Transverse colon (tissue), 4 donors: ENCODE data around the gene BICDL1. TPM values are rescaled to one million over a fixed set of nuclear protein-coding genes. Genes with fewer than 3 reads are reported as not detected.

Experiments used
- DNase-seq: peaks from one replicate; pipeline ENCODE4 v3.0.0-alpha.2; 2019
- H3K27ac ChIP-seq, 4 donors: fragments of 200-600 bp; sonication (generic); 2 replicates each; pipeline ENCODE4 v1.5.1; 2016 to 2018; ENCODE audit warnings: inconsistent platforms in 4 of 4
- H3K27me3 ChIP-seq: fragments of 200-600 bp; sonication (generic); 2 replicates; pipeline ENCODE4 v1.5.1; 2017; ENCODE audit warnings: inconsistent platforms
- H3K36me3 ChIP-seq, 4 donors: fragments of 200-600 bp; sonication (generic); 2 replicates each; pipeline ENCODE4 v1.5.1; 2017 to 2019; ENCODE audit warnings: inconsistent platforms in 4 of 4
- H3K4me1 ChIP-seq, 4 donors: fragments of 200-600 bp; sonication (generic); 2 replicates each; pipeline ENCODE4 v1.5.1; 2017 to 2020; ENCODE audit warnings: inconsistent platforms in 4 of 4
- H3K4me3 ChIP-seq, 4 donors: fragments of 200-600 bp; sonication (generic); 1 replicate in 1 of 4; 2 replicates in 3 of 4; pipeline versions ENCODE4 v1.5.1 to v1.6.1; 2017 to 2019; ENCODE audit warnings: inconsistent platforms in 4 of 4
- H3K9me3 ChIP-seq, 2 donors: fragments of 200-600 bp; sonication (generic); 2 replicates each; pipeline ENCODE4 v1.5.1; 2017 to 2019; ENCODE audit warnings: inconsistent platforms in 2 of 2
- EP300 ChIP-seq: sonication (generic); formaldehyde crosslinking; IDR thresholded peaks from one replicate; pipeline ENCODE4 v1.6.1; 2017; ENCODE audit warnings: antibody characterized with exemption, low read depth
- POLR2A ChIP-seq: fragments of 450-650 bp; IDR thresholded peaks from one replicate; pipeline ENCODE4 v1.6.1; 2016; ENCODE audit warnings: antibody characterized with exemption, mild to moderate bottlenecking, moderate library complexity
- POLR2AphosphoS5 ChIP-seq, 3 donors: sonication (generic); formaldehyde crosslinking; IDR thresholded peaks; one replicate each; pipeline ENCODE4 v1.6.1; 2016; ENCODE audit warnings: antibody characterized with exemption in 3 of 3
- WGBS, 2 donors: methylation state at CpG; one replicate each; pipeline ENCODE4 v1.1.5; 2018; ENCODE audit warnings: low coverage in 1 of 2; 5-methylcytosine and 5-hydroxymethylcytosine counted together
- in situ Hi-C, 4 donors: fragments of 200-750 bp; cut with MboI; loops; one replicate each; pipeline versions ENCODE4 v1.15.0 to v1.15.1; 2017; ENCODE audit warnings: low sequenced_read_pairs in 3 of 4, low pct_ligation_motif_present in 1 of 4, low pct_unique_long_range_greater_than_20kb in 1 of 4
- intact Hi-C: fragments of 100-400 bp; cut with DNase I; formaldehyde crosslinking; loops from one replicate; pipeline ENCODE4 v1.15.1; 2023; ENCODE audit warnings: low total_unique reads
- total RNA-seq, 4 donors: library from RNA; depleted of rRNA; stranded (reverse); fragments of >200 nt; gene quantifications; one replicate each; pipeline ENCODE4 v1.1.0, GENCODE V29; 2016
- TF ChIP-seq, protein P1 (sequence below), 5 experiments: fragments of 200-600 bp in 3 of 5; fragments of 450-650 bp in 2 of 5; sonication (generic) in 3 of 5; IDR thresholded peaks; 1 replicate in 2 of 5; 2 replicates in 3 of 5; pipeline ENCODE4 v1.5.1; 2016 to 2017; ENCODE audit warnings: antibody characterized with exemption in 5 of 5, inconsistent platforms in 3 of 5, mild to moderate bottlenecking in 2 of 5, moderate library complexity in 1 of 5

Gene BICDL1
- total RNA-seq, 4 donors from 2014 or later = 3.2 to 19.5 (median 6.9) TPM

DNA sequence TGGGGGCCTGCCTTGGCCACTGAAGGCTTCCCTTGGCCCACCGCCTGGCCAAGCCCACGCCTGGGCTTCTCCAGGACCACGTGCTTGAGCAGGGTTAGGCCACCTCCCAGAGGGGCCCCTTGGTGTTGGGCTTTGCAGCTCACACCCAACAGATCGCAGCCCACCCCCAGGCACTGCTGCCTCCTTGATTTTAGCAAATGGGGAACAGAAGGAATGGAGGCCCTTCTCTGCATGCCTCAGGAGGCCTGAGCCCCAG is 104.2 kb downstream of the BICDL1 start:
- Histone ChIP-seq H3K4me1 (no peaks in the 10 kb centered on the region), H3K27me3 (no peaks in the 10 kb centered on the region), H3K4me3 (no peak overlapping the region), H3K27ac (no peak overlapping the region), H3K36me3 (peaks cover 0 to 14% (median 5%) of the 10 kb centered on the region in 4 donors), H3K9me3 (no peaks in the 10 kb centered on the region)
- no peak for DNase-seq
- 94% methylated on average over 4 of the region's 4 CpGs; no CpG with 5 or more reads in 1 of the 2 donors for WGBS, 2 donors
- intact Hi-C loops = no loop called here
- TF ChIP-seq POLR2AphosphoS5 (IDR thresholded peaks at IDR 0.05) (no peak), POLR2A (no peak), EP300 (no peak)
- TF ChIP-seq, protein P1, sequence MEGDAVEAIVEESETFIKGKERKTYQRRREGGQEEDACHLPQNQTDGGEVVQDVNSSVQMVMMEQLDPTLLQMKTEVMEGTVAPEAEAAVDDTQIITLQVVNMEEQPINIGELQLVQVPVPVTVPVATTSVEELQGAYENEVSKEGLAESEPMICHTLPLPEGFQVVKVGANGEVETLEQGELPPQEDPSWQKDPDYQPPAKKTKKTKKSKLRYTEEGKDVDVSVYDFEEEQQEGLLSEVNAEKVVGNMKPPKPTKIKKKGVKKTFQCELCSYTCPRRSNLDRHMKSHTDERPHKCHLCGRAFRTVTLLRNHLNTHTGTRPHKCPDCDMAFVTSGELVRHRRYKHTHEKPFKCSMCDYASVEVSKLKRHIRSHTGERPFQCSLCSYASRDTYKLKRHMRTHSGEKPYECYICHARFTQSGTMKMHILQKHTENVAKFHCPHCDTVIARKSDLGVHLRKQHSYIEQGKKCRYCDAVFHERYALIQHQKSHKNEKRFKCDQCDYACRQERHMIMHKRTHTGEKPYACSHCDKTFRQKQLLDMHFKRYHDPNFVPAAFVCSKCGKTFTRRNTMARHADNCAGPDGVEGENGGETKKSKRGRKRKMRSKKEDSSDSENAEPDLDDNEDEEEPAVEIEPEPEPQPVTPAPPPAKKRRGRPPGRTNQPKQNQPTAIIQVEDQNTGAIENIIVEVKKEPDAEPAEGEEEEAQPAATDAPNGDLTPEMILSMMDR (IDR thresholded peaks at IDR 0.05) = no peak
- in situ Hi-C loops = no loop called here

DNA sequence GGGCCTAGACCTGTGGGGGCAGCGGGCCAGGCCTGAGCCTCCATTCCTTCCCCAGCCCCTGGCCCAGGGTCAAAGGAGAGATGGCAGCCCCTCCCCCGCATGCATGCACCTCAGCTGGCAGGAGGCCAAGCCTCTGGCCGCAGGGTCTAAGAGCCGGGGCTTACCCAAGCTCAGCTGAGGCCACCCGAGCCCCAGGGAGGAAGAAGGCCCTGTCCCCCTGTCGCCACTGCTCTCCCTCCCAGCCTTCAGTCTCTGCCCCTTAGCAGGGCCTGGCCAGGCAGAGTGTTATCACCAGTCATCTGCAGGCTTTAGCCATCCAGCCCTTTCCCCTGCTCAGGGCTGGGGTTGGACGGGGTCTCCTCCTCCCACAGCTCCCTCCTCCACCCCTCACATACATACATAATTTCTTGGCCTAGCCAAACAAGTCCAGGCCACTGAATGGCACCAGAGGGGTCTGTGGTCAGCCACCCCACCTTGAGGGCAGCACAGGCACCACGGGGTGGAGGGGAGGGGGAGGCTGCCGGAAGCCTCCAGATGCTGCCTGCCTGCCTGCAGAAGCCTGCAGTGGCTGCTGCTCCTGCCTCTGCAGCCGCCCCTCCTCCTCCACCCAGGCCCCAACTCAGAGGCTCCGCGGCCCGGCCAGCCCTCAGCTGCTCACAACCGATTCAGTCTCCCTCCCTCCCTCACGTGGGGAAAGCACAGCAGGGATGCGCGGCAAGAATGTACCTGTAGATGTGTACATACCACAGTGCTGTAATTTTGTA is 104.7 kb downstream of the BICDL1 start:
- Histone ChIP-seq H3K4me3 (no peak overlapping the region), H3K36me3 (peaks cover 0 to 15% (median 7%) of the 10 kb centered on the region in 4 donors), H3K27ac (no peak overlapping the region), H3K27me3 (no peaks in the 10 kb centered on the region), H3K4me1 (no peaks in the 10 kb centered on the region), H3K9me3 (no peaks in the 10 kb centered on the region)
- 75 to 88% methylated on average over 3 to 14 of the region's 17 CpGs for WGBS, 2 donors
- TF ChIP-seq, protein P1 (IDR thresholded peaks at IDR 0.05) = no peak
- no peak for TF ChIP-seq POLR2AphosphoS5 (IDR thresholded peaks at IDR 0.05)
- no peak for TF ChIP-seq POLR2A
- TF ChIP-seq EP300 = no peak
- intact Hi-C loops = no loop called here
- in situ Hi-C loops = no loop called here
- DNase-seq = no peak

DNA sequence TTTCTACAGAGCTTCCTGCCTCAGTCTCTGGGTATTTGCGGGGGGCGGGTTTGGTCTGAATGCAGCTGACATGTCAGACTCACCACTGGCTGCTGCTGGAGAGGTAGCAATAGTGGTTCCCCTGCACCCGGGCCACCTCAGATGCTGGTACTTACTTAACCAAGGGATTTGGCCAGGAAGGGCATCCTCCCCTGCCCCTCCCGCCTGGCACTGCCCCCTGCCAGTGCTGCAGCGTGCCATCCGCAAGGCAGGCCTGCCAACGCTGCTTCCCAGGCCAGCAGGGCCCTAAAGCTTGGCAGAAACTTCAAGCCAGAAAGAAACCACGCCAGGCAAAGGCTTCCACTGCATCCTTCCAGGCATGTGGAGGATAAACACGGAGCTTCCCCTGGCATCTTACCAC is 105.4 kb downstream of the BICDL1 start:
- H3K9me3 ChIP-seq = no peaks in the 10 kb centered on the region
- intact Hi-C loops (no loop called here), in situ Hi-C loops (no loop called here)
- no peaks in the 10 kb centered on the region for H3K27me3 ChIP-seq
- no peak overlapping the region for H3K4me3 ChIP-seq
- H3K4me1 ChIP-seq = no peaks in the 10 kb centered on the region
- H3K36me3 ChIP-seq = peaks cover 0 to 15% (median 7%) of the 10 kb centered on the region in 4 donors
- WGBS, 2 donors = 88% methylated on average over 2 to 9 of the region's 9 CpGs
- H3K27ac ChIP-seq = no peak overlapping the region
- no peak for DNase-seq
- TF ChIP-seq POLR2AphosphoS5 (IDR thresholded peaks at IDR 0.05) (no peak), EP300 (no peak), POLR2A (no peak)
- TF ChIP-seq, protein P1 (IDR thresholded peaks at IDR 0.05) = no peak

DNA sequence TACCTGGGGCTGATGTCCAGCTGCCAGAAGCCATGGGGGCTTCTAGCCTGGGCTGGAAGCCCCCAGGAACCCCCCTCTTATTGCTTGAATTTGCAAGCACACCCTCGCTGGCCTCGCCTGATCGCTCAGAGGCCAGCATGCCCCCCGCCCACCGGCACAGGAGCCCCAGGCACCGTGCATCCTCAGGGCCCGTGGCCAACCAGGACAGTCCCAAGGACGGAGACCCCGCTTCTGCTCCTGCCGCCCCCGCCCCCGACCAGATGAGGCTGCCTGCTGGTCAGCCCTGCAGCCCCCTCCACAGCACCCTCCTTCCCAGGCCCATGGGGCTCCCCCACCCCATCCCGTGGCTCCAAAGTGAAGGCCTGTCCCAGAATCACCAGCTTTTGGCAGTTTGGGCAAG is 106.3 kb downstream of the BICDL1 start:
- in situ Hi-C loops (no loop called here), intact Hi-C loops (no loop called here)
- Histone ChIP-seq H3K9me3 (no peaks in the 10 kb centered on the region), H3K27me3 (no peaks in the 10 kb centered on the region), H3K4me1 (peaks cover 0 to 4% (median 2%) of the 10 kb centered on the region in 4 donors), H3K27ac (no peak overlapping the region), H3K36me3 (peaks cover 0 to 15% (median 7%) of the 10 kb centered on the region in 4 donors), H3K4me3 (no peak overlapping the region)
- TF ChIP-seq POLR2AphosphoS5 (IDR thresholded peaks at IDR 0.05) (no peak), EP300 (no peak), POLR2A (no peak)
- TF ChIP-seq, protein P1 (IDR thresholded peaks at IDR 0.05) = no peak
- no peak for DNase-seq
- 86% methylated on average over 13 of the region's 13 CpGs; no CpG with 5 or more reads in 1 of the 2 donors for WGBS, 2 donors
